Measurements from ENCODE around the gene ASCL5.

GRCh38 chr1:201138311-201138840, 11.4 kb upstream of the ASCL5 start:
- TF ChIP-seq CTCF (IDR thresholded peaks at IDR 0.05; ENCODE audit: low read length) (no peak), EZH2phosphoT487 (IDR thresholded peaks at IDR 0.05; ENCODE audit: low read length) (no peak), EZH2 (optimal IDR thresholded peaks at IDR 0.05; ENCODE audit: low read depth, low read length) (no peak)
